Stimulated activated CD8-positive, alpha-beta memory T cell treated with anti-CD3 and anti-CD28 coated beads, Interleukin-7, amount 100 ng/mL, for 24 hours (primary cell): Measurements from ENCODE around the gene LMX1B.
"Not testable (repeated sequence)": the region's sequence is repeated elsewhere in the genome, so short reads cannot be mapped to it uniquely, and the experiment has no call there.

Experiments
- DNase-seq: peaks from one replicate; pipeline ENCODE4 v3.0.0-alpha.2; 2020; ENCODE audit warnings: low read depth

LMX1B gene

GRCh38 chr9:126708178-126708577, 94.5 kb downstream of the LMX1B start:
- no peak for DNase-seq

GRCh38 chr9:126709241-126709640, 95.5 kb downstream of the LMX1B start:
- DNase-seq = no peak

GRCh38 chr9:126715382-126715781, 101.7 kb downstream of the LMX1B start:
- DNase-seq = no peak

GRCh38 chr9:126717441-126717840, 103.7 kb downstream of the LMX1B start:
- DNase-seq = not testable (repeated sequence)

- DNase-seq = peak; percentile 65
Measured at GRCh38 chr9:126719618-126720031, 105.9 kb downstream of the LMX1B start.

GRCh38 chr9:126720036-126720435, 106.3 kb downstream of the LMX1B start:
- no peak for DNase-seq

GRCh38 chr9:126720661-126721563, 107.2 kb downstream of the LMX1B start:
- DNase-seq = no peak

GRCh38 chr9:126721564-126721981, 107.8 kb downstream of the LMX1B start:
- no peak for DNase-seq

GRCh38 chr9:126722252-126722921, 108.7 kb downstream of the LMX1B start:
- DNase-seq = peak; percentile 78

- DNase-seq = no peak
Measured at GRCh38 chr9:126722922-126723806, 109.4 kb downstream of the LMX1B start.

- no peak for DNase-seq
Measured at GRCh38 chr9:126723807-126724172, 110.1 kb downstream of the LMX1B start.

GRCh38 chr9:126724226-126724625, 110.5 kb downstream of the LMX1B start:
- DNase-seq = no peak

- not testable (repeated sequence) for DNase-seq
Measured at GRCh38 chr9:126725485-126725884, 111.8 kb downstream of the LMX1B start.

- DNase-seq = not testable (repeated sequence)
Measured at GRCh38 chr9:126728210-126728609, 114.5 kb downstream of the LMX1B start.

GRCh38 chr9:126730592-126730991, 116.9 kb downstream of the LMX1B start:
- DNase-seq = not testable (repeated sequence)

GRCh38 chr9:126733005-126733404, 119.3 kb downstream of the LMX1B start:
- no peak for DNase-seq

GRCh38 chr9:126734877-126735276, 121.1 kb downstream of the LMX1B start:
- no peak for DNase-seq

GRCh38 chr9:126735482-126735881, 121.8 kb downstream of the LMX1B start:
- DNase-seq = no peak

- no peak for DNase-seq
Measured at GRCh38 chr9:126738553-126738952, 124.8 kb downstream of the LMX1B start.

GRCh38 chr9:126743041-126743440, 129.3 kb downstream of the LMX1B start:
- no peak for DNase-seq

GRCh38 chr9:126745574-126746411, 132.1 kb downstream of the LMX1B start:
- DNase-seq = no peak
